GM19240 (cell line): ENCODE data around the gene CSF2.
A peak's percentile ranks its signal among the peaks of the same experiment; 100 is the strongest.

Experiments used
- DNase-seq: peaks from one replicate; pipeline ENCODE4 v3.0.0; 2011; ENCODE audit warnings: low spot score; ENCODE audit not compliant: insufficient read length

CSF2 gene

GRCh38 chr5:132086277-132086794 is 12.7 kb downstream of the CSF2 start:
- no peak for DNase-seq

- no peak for DNase-seq
These were observed 13.6 kb downstream of the CSF2 start for GRCh38 chr5:132087176-132087575.

DNA sequence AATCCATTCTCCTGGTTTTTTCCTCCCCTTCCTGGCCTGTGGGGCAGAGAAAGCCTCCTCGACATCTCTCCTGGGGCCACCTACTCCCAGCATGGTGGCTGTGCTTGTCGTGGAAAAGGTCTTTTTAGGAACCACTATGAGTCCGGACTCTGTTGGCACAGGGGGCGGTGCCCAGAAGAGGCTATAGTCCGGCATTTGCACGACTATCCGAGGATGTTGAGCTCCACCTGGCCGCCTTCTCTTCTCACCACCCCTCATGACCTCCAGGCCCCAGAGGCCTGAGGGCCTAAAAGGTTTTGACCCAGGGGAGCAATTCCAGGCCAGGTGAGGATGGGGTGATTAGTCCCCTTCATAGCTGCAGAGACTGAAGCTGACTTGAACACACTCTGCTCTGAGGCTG is 14.1 kb downstream of the CSF2 start:
- DNase-seq: no peak

GRCh38 chr5:132089363-132089762 is 15.8 kb downstream of the CSF2 start:
- DNase-seq: no peak

DNA sequence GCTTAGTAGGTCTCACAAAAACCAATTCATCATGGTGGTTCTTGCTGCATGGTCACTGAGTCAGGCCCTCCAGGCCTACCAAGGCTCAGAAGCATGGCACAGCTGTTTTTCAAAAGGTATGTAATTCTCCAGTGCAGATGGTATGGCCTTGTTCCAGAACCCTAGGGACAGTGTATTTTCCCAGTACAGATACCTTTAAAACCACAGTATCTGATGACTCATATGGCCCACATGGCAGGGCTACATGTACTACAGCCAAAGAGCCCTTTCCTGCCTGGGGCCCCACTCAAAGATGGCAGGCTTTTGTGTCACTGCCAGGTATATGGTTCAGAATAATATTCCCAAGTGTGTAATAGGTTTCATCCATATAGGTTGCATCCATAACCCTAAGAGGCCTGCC is 16.5 kb downstream of the CSF2 start:
- no peak for DNase-seq

DNA sequence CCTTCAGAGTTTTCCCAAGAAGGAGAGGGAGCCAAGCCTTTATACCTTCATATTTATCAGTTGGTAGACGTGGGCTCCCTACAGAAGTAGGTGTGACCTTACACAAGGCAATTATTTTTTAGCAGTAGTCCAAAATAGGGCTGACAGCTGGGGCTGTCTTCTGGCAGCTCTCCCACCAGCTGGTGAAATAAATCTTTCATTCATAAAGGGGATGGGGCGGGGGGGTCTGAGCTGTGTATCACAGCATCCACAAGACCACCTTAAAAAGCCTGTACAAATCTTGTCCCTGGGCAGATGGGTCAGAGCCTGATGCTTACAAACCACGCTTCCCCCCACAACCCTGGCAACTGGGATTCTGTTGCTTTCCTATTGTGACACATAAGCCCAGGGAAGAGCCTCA is 19.7 kb downstream of the CSF2 start:
- DNase-seq: no peak

DNA sequence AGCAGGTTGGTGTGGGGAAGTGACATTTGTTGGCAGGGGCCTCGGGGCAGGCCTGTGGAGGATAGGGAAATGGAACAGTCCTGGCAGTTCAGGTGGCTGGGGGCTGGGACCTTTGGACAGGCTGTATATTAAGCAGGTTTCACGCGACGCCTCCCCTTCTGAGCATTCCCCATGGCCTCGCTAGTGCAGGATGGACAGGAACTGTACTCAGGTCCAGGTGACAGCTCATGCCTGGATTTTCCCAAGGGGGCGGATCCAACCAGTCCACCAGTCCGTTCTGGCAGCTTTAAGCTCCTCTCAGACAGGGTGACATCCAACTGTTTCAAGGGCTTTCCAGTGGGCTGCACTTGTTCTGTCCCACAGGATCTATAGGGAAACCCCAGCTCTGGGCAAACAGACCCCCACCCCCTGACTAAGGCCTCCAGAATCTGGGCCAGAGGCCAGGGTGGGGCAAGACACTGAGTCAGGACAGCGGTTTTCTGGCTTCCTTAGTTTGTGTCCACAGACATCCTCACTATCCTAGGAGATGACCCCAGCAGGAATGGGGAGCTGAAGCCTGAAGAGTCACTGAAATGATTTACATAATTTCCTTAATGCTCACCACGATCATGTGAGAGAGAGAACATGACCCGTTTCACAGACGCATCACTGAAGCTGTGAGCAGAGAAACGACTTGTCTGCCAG is 20.9 kb downstream of the CSF2 start:
- DNase-seq: no peak

- DNase-seq: no peak
These were observed 21.5 kb downstream of the CSF2 start for GRCh38 chr5:132095077-132095410.

- no peak for DNase-seq
These were observed 21.9 kb downstream of the CSF2 start for GRCh38 chr5:132095424-132095972.

- no peak for DNase-seq
These were observed 23.3 kb downstream of the CSF2 start for GRCh38 chr5:132096904-132097303.

DNA sequence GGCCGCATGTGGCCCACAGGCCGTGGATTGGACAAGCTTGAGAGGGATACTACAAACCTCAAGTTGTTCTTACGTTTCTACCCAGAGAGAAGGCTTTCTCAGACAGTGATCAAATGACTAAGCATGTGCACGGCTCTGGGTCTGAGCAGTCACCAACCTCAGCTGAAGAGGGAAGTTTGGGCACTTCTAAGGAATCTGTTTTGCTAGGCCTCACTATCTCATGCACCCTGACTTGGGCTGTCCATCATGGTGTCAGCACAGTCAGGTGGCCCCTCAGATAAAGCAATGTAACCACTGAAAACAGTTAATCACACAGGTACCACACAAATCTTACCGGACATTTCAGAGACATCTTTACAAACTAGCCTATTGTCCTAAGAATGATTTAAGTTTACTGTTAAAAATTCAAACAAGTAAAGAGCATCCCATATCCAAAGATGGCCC is 24.6 kb downstream of the CSF2 start:
- no peak for DNase-seq

- no peak for DNase-seq
These were observed 25.0 kb downstream of the CSF2 start for GRCh38 chr5:132098621-132099020.

DNA sequence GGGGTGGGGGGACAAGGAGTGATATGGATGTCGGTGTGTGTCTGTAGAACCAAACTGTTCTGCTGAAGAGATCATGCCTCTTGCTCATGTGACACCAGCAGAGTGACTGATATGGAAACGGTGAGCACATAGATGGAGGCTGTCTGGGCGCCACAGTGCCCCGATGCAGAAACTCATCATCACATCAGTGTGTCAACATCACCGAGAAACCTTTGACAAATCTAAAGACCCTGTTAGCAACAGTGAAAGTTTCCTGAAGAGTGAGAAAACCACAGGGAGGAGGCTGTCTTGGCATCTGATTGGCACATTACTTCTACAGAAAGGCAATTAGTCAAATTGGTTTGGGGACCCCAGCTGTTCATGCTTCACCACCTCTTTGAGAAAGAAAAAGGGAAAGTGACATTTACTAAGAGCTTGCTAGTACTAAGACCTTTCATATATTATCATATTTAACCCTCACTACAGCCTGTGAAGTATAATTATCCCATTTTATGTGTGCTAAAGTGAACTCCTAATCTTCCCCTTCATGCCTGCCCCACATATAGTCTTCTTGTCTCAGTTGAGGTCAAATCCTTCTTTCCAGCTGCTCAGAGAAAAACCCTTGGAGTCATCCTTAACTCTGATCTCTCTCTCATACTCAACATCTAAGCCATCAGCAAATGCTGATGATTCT is 25.6 kb downstream of the CSF2 start:
- DNase-seq: no peak

DNA sequence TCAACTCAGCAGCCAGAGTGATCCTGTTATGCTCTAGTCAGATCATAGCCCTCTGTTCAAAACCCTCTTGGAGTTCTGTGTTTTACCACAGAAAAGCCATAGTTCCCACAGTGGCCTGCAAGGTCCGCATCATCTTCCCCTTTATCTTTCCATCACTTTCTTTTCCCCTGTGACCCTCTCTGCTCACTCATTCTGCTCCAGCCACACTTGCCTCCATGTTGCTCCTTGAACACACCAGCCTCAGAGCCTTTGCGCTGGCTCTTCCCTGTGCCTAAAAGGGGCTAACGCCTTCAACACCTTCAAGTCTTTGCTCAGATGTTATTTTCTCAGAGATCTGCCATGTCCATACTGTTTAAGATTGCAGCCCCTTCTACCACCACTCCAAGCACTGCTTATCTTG is 26.3 kb downstream of the CSF2 start:
- no peak for DNase-seq

DNA sequence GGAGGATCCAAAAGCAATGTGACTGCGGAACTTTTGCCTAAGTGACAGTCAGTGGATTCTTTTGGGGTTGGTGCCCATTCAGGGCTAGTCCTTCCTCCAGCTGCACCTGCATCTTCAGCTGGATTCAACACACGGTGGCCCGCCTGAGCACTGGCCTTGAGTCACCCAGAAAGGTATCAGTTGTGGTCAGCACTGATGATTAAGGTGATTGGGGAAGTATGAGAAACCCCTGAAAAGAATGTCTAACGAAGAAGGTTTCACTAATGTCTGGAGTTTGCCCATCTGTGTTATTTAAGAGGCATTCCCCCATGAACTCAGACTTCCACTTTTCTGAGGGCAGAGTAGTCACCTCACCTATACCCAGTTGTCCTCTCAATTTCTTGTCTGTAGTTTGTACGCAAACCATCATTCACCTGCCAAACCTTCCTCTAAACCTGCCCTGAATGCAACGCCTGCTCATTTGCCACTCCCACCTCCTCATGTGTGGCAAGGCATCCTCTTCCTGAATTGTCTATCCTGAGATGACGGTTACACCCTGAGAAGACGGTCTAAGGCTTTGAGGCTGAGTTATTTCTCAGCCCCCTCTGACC is 27.2 kb downstream of the CSF2 start:
- DNase-seq: no peak

DNA sequence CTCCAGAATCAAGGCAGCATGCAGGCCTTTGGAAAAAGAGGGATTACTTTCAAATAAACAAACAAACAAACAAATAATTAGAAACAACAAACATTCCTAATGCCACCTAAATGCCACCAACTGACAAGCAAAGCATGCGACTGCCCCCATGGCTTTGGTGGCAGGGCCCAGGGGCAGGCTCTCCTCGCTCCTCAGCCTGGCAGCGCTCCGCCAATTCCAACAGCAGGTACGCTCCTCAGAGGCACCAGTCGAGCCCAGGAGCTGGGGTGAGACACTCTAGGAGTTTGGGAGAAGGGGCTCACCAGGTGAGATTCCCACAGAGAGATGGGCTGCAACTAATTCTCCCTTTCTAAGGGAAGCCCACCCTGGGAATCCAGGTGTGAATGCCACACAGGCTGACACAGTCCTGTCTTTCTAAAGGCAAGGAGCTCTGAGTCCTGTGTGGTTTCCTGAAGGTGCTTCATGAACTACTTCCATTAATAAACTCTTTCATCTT is 27.8 kb downstream of the CSF2 start:
- DNase-seq: no peak

DNA sequence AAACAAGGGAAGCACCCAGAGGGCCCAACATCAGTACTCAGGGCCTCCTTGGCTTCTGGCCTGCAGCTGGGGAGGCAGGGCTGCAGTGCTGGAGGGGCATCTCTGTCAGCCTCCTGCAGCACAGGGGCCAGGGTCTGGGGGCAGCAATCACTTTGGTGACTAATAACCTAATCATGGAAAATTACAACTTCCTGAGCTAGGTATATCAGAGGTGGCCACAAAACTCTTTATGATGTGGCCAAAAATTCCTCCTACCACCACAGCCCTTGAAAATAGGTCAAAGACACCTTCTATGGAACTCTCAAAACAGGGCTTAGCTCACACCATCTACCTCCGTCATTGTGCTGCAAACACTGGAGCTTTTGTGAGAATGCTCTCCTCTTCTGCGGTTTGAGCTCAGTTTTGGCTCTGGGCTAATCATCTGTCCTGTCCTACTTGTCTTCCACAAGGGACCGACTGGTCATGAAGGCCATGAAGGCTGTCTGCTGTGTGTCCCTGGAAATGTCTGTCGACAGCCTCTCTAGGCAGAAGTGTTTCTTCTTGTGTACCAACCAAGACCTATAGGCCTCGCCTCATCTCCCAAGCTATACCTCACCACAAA is 28.6 kb downstream of the CSF2 start:
- no peak for DNase-seq

- DNase-seq: no peak
These were observed 29.3 kb downstream of the CSF2 start for GRCh38 chr5:132102944-132103331.

DNA sequence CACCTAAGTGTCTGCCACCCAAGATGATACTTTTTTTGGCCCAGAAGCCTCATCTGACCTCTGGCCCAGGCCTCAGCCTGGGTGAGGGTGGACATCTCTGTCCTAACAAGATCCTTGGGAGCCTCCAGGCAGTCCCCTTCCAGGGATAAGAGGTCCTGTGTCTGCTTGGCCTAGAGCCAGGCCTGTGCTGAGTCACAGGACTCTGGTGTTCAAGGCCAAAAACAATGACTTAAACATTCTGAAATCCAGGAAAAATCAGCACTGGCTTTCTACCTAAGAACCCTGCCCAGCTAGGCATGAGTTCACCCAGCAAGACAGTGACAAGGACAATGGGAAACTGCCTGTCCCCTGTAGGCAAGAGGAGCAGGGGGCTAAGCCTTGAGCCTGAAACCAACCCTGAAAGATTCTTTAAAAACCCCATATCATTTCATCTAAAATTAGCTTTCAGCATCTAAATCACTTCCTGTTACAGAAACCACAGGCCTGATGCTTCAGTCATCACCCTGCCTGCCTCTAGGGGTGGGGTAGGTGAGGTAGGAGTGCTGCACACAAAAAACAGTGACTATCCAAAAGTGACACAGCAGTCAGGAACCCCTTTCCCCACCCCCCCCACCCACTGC is 29.9 kb downstream of the CSF2 start:
- peak; percentile 66 for DNase-seq

GRCh38 chr5:132103969-132104391 is 30.4 kb downstream of the CSF2 start:
- DNase-seq: no peak

GRCh38 chr5:132104556-132104955 is 31.0 kb downstream of the CSF2 start:
- DNase-seq: no peak
